ENCODE data around the gene SMOC2. TPM values are rescaled to one million over a fixed set of nuclear protein-coding genes. Genes with fewer than 3 reads are reported as not detected.

Gene SMOC2
- total RNA-seq, 1 experiment from 2014 or later = 0.42 TPM

- ATAC-seq (no peak), DNase-seq (ENCODE audit: low read depth, low spot score) (no peak)
- CTCF ChIA-PET = no interaction called here
- intact Hi-C loops (cut with micrococcal nuclease) = no loop called here
- Histone ChIP-seq H3K79me2 (ENCODE audit: insufficient read depth, low read length) (no peaks in the 10 kb centered on the region), H3K27me3 (ENCODE audit: insufficient read depth, low read length) (peaks cover 14% of the 10 kb centered on the region; the same call in 1 of the 2 replicates), H2AFZ (ENCODE audit: low read depth, low read length, poor library complexity, severe bottlenecking) (no peak overlapping the region), H3K9me2 (ENCODE audit: insufficient read depth) (no peaks in the 10 kb centered on the region), H3K4me1 (ENCODE audit: control insufficient read depth in 1 of 2, insufficient read depth in 2 of 2, low read length in 2 of 2) (no peaks in the 10 kb centered on the region), H3K9me3 (ENCODE audit: control insufficient read depth in 1 of 2, insufficient read depth in 1 of 2, low read depth in 1 of 2, low read length in 2 of 2) (no peaks in the 10 kb centered on the region), H3K36me3 (ENCODE audit: control insufficient read depth in 1 of 2, insufficient read depth in 2 of 2, low read length in 2 of 2) (no peaks in the 10 kb centered on the region), H3K27ac (ENCODE audit: low read depth, low read length) (no peak overlapping the region), H3K4me3 (replicated peaks in 1 of 2; ENCODE audit: low read depth in 1 of 2, low read length in 2 of 2) (no peak overlapping the region), H3K9ac (ENCODE audit: low read length) (no peak overlapping the region), H4K20me1 (ENCODE audit: insufficient read depth) (no peaks in the 10 kb centered on the region), H3K4me2 (ENCODE audit: low read length) (no peak overlapping the region)
- POLR2A ChIA-PET = no interaction called here
- BruUV-seq (replicated peaks) = no TSS peak
- TF ChIP-seq YY1 (IDR thresholded peaks at IDR 0.05; ENCODE audit: extremely low read depth, insufficient replicate concordance, low read depth, low read length) (no peak), SP1 (IDR thresholded peaks at IDR 0.05; ENCODE audit: low read depth) (no peak), ATF3 (IDR thresholded peaks at IDR 0.05) (no peak), CBX3 (IDR thresholded peaks at IDR 0.05; ENCODE audit: low read depth) (no peak), ZFX (IDR thresholded peaks at IDR 0.05) (no peak), ZNF274 (IDR thresholded peaks at IDR 0.05; ENCODE audit: low read depth, low read length) (no peak), SIN3A (IDR thresholded peaks at IDR 0.05; ENCODE audit: low read depth) (no peak), CTCF (IDR thresholded peaks at IDR 0.05 in 2 of 3, conservative IDR thresholded peaks at IDR 0.05 in 1 of 3; ENCODE audit: borderline replicate concordance in 1 of 3, insufficient read depth in 1 of 3, low read depth in 2 of 3, low read length in 2 of 3) (no peak), RAD21 (IDR thresholded peaks at IDR 0.05; ENCODE audit: low read depth) (no peak), ELF1 (IDR thresholded peaks at IDR 0.05; ENCODE audit: borderline replicate concordance, low read depth) (no peak)
- RAD21 ChIA-PET (ENCODE audit: low non-redundant PET in 1 of 2, low total read pairs in 2 of 2, uncharacterized antibody in 2 of 2, unreplicated experiment in 2 of 2) = no interaction called here
Measured at GRCh38 chr6:168597471-168597875, 156.5 kb downstream of the SMOC2 start.
